ENCODE results near the gene ENTREP1. TPM values are rescaled to one million over a fixed set of nuclear protein-coding genes. Genes with fewer than 3 reads are reported as not detected.
"Not testable (repeated sequence)": the region's sequence is repeated elsewhere in the genome, so short reads cannot be mapped to it uniquely, and the experiment has no call there.

ENTREP1 gene
- total RNA-seq, 1 donor from 2014 or later = 30.1 TPM

DNA sequence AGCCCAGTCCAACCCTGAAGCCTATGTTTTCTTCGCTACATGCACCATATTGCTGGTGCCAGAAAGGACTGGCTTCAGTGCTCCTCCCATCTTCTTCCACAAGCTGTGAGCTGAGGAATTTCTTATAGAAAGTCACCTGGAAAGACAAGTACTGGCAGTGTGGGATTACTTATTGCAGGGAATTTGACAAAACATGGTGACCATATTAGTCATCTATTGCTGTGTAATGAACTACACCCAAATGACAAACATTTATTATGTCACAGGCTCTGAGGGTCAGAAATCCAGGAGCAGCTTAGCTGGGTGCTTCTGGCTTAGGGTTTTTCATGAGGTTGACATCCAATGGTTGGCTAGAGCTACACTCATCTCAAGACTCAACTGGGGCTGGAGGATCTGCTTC lies 75.5 kb downstream of the ENTREP1 start:
- no peaks in the 10 kb centered on the region for H3K36me3 ChIP-seq
- DNase-seq = no peak
- no peaks in the 10 kb centered on the region for H3K9me3 ChIP-seq
- no peak overlapping the region for H3K27ac ChIP-seq
- no peaks in the 10 kb centered on the region for H3K27me3 ChIP-seq (ENCODE audit: low read depth)
- intact Hi-C loops (cut with DNase I) = no loop called here
- no peaks in the 10 kb centered on the region for H3K4me1 ChIP-seq
- ATAC-seq = no peak
- no peak overlapping the region for H3K4me3 ChIP-seq
- no peak for TF ChIP-seq CTCF (IDR thresholded peaks at IDR 0.05)

DNA sequence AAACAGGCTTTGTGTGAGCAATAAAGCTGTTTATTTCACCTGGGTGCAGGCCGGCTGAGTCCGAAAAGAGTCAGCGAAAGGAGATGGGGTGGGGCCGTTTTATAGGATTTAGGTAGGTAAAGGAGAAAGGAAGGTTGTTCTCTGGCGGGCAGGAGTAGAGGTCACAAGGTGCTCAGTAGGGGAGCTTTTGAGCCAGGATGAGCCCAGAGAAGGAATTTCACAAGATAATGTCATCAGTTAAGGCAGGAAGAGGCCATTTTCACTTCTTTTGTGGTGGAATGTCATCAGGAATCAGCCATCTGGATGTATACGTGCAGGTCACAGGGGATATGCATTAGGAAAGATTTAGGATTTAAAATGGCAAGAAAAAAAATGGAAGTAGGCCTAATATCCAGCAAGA lies 84.9 kb downstream of the ENTREP1 start:
- H3K9me3 ChIP-seq; DNase-seq; H3K36me3 ChIP-seq; H3K4me3 ChIP-seq; ATAC-seq; intact Hi-C loops (cut with DNase I); H3K27me3 ChIP-seq (ENCODE audit: low read depth); H3K4me1 ChIP-seq; H3K27ac ChIP-seq: not testable (repeated sequence)

- intact Hi-C loops (cut with DNase I) = no loop called here
- ATAC-seq (no peak), DNase-seq (no peak)
- Histone ChIP-seq H3K27me3 (ENCODE audit: low read depth) (no peaks in the 10 kb centered on the region), H3K4me1 (peaks cover 9% of the 10 kb centered on the region), H3K27ac (no peak overlapping the region), H3K4me3 (no peak overlapping the region), H3K36me3 (no peaks in the 10 kb centered on the region), H3K9me3 (no peaks in the 10 kb centered on the region)
- no peak for TF ChIP-seq CTCF (IDR thresholded peaks at IDR 0.05)
Observed at GRCh38 chr9:69411246-69411645, 86.2 kb downstream of the ENTREP1 start.

- Histone ChIP-seq H3K4me1 (peaks cover 9% of the 10 kb centered on the region), H3K27ac (no peak overlapping the region), H3K36me3 (no peaks in the 10 kb centered on the region), H3K9me3 (no peaks in the 10 kb centered on the region), H3K27me3 (ENCODE audit: low read depth) (no peaks in the 10 kb centered on the region), H3K4me3 (no peak overlapping the region)
- DNase-seq (no peak), ATAC-seq (peak in 1 of 2 donors; percentile 21)
- TF ChIP-seq CTCF (IDR thresholded peaks at IDR 0.05) = no peak
- intact Hi-C loops (cut with DNase I) = no loop called here
Observed at GRCh38 chr9:69411931-69412740, 87.1 kb downstream of the ENTREP1 start.

GRCh38 chr9:69412741-69413150 lies 87.7 kb downstream of the ENTREP1 start:
- ATAC-seq = peak; percentile 88 to 90
- H3K36me3 ChIP-seq = no peaks in the 10 kb centered on the region
- H3K27me3 ChIP-seq (ENCODE audit: low read depth) = no peaks in the 10 kb centered on the region
- H3K9me3 ChIP-seq = no peaks in the 10 kb centered on the region
- peaks cover 9% of the 10 kb centered on the region for H3K4me1 ChIP-seq
- H3K27ac ChIP-seq = no peak overlapping the region
- TF ChIP-seq CTCF (IDR thresholded peaks at IDR 0.05) = peak; percentile 53
- H3K4me3 ChIP-seq = peak overlapping the region; percentile 25
- DNase-seq = peak; percentile 66
- intact Hi-C loops (cut with DNase I) = no loop called here

- DNase-seq (no peak), ATAC-seq (no peak)
- Histone ChIP-seq H3K9me3 (no peaks in the 10 kb centered on the region), H3K27ac (no peak overlapping the region), H3K36me3 (no peaks in the 10 kb centered on the region), H3K4me3 (no peak overlapping the region), H3K27me3 (ENCODE audit: low read depth) (no peaks in the 10 kb centered on the region), H3K4me1 (no peaks in the 10 kb centered on the region)
- no peak for TF ChIP-seq CTCF (IDR thresholded peaks at IDR 0.05)
- intact Hi-C loops (cut with DNase I) = loop anchor here (5.0 kb wide), 1 partner anchor 127 kb away; no protein-coding TSS in a partner anchor
Observed at GRCh38 chr9:69420611-69421270, 95.7 kb downstream of the ENTREP1 start.
